PFSK-1 (cell line): ENCODE results near the gene NAA38. TPM values are rescaled to one million over a fixed set of nuclear protein-coding genes. Genes with fewer than 3 reads are reported as not detected.

Source experiments
- FOXP2 ChIP-seq: optimal IDR thresholded peaks from 2 replicates; pipeline ENCODE3; 2011; ENCODE audit warnings: borderline replicate concordance, control low read depth, inconsistent platforms; ENCODE audit not compliant: insufficient read depth; ENCODE audit errors: extremely low read length, extremely low read depth
- POLR2AphosphoS5 ChIP-seq: IDR thresholded peaks from 2 replicates; pipeline ENCODE4 v1.6.1; 2012; ENCODE audit warnings: low read depth, mild to moderate bottlenecking, control low read depth, low read length, moderate library complexity
- SIN3A ChIP-seq: IDR thresholded peaks from 2 replicates; pipeline ENCODE4 v1.6.1; 2012; ENCODE audit warnings: mild to moderate bottlenecking, low read length, moderate library complexity, borderline replicate concordance; ENCODE audit not compliant: insufficient read depth
- TAF1 ChIP-seq: IDR thresholded peaks from 2 replicates; pipeline ENCODE4 v1.6.1; 2012; ENCODE audit warnings: low read length, control low read depth, borderline replicate concordance; ENCODE audit not compliant: insufficient read depth
- polyA plus RNA-seq: library from polyadenylated mRNA; unstranded; fragments of >200 nt; gene quantifications from one replicate; pipeline ENCODE4 v1.2.1, GENCODE V29; 2012; ENCODE audit warnings: low read depth, missing spikeins; ENCODE audit not compliant: insufficient read length
- TF ChIP-seq, protein P1 (sequence below), 2 experiments: IDR thresholded peaks; 2 replicates each; pipeline versions ENCODE4 v1.6.1 to v1.8.0; 2011 to 2012; ENCODE audit warnings: low read depth in 2 of 2, low read length in 2 of 2, control low read depth in 1 of 2, inconsistent platforms in 1 of 2, mild to moderate bottlenecking in 1 of 2, moderate library complexity in 1 of 2; ENCODE audit not compliant: insufficient read depth in 1 of 2

NAA38 gene, protein sequence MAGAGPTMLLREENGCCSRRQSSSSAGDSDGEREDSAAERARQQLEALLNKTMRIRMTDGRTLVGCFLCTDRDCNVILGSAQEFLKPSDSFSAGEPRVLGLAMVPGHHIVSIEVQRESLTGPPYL
- 321 TPM for polyA plus RNA-seq

DNA sequence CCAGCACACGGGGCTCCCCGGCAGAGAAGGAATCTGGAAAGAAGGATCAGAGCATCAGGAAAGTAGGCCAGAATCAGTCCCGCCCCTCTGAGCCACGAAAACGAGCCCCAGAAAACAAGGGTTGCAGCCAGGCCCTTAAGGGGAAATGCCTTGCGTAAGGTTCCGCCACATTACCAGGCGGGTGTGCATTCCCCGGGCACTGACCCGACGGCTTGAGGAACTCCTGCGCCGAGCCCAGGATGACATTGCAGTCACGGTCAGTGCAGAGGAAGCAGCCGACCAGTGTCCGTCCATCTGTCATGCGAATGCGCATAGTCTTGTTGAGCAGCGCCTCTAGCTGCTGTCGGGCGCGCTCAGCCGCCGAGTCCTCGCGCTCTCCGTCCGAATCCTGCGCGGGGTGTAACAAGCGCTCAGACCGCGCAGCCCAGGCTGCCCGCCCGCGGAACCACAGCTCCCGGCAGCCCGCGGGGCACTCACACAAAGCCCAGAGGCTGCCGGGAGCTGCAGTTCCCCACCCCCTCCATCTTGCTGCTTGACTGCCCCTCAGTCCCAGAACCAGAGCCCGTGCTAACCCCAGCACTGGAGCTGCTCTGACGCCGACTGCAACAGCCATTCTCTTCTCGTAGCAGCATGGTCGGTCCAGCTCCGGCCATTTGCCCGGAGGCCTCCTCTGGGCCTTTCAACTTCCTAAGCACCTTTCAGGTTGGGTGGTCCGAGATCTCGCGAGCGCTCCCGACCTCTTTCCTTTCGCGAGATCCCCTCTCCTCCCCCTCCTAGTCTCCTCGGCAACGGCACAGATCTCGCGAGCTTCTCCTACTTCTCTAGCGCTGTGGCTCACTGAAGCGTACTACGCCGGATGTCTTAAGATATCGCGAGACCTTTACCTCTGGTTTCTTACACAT is at the start of gene NAA38:
NAA38 (minus strand) TSS at position 749 of the 902 bp plus-strand sequence; CDS start at position 653, 96 bp downstream.
- TF ChIP-seq SIN3A: peak; percentile 98
- TF ChIP-seq TAF1: peak; percentile 35; the same call in 1 of the 2 replicates
- no peak for TF ChIP-seq FOXP2
- TF ChIP-seq, protein P1, sequence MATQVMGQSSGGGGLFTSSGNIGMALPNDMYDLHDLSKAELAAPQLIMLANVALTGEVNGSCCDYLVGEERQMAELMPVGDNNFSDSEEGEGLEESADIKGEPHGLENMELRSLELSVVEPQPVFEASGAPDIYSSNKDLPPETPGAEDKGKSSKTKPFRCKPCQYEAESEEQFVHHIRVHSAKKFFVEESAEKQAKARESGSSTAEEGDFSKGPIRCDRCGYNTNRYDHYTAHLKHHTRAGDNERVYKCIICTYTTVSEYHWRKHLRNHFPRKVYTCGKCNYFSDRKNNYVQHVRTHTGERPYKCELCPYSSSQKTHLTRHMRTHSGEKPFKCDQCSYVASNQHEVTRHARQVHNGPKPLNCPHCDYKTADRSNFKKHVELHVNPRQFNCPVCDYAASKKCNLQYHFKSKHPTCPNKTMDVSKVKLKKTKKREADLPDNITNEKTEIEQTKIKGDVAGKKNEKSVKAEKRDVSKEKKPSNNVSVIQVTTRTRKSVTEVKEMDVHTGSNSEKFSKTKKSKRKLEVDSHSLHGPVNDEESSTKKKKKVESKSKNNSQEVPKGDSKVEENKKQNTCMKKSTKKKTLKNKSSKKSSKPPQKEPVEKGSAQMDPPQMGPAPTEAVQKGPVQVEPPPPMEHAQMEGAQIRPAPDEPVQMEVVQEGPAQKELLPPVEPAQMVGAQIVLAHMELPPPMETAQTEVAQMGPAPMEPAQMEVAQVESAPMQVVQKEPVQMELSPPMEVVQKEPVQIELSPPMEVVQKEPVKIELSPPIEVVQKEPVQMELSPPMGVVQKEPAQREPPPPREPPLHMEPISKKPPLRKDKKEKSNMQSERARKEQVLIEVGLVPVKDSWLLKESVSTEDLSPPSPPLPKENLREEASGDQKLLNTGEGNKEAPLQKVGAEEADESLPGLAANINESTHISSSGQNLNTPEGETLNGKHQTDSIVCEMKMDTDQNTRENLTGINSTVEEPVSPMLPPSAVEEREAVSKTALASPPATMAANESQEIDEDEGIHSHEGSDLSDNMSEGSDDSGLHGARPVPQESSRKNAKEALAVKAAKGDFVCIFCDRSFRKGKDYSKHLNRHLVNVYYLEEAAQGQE (IDR thresholded peaks at IDR 0.05; ENCODE audit: insufficient read depth in 1 of 2, low read depth in 2 of 2, low read length in 2 of 2): peak in 1 of 2 experiments; percentile 51; a peak in 1 of 4 replicates
- peak; percentile 69 for TF ChIP-seq POLR2AphosphoS5

DNA sequence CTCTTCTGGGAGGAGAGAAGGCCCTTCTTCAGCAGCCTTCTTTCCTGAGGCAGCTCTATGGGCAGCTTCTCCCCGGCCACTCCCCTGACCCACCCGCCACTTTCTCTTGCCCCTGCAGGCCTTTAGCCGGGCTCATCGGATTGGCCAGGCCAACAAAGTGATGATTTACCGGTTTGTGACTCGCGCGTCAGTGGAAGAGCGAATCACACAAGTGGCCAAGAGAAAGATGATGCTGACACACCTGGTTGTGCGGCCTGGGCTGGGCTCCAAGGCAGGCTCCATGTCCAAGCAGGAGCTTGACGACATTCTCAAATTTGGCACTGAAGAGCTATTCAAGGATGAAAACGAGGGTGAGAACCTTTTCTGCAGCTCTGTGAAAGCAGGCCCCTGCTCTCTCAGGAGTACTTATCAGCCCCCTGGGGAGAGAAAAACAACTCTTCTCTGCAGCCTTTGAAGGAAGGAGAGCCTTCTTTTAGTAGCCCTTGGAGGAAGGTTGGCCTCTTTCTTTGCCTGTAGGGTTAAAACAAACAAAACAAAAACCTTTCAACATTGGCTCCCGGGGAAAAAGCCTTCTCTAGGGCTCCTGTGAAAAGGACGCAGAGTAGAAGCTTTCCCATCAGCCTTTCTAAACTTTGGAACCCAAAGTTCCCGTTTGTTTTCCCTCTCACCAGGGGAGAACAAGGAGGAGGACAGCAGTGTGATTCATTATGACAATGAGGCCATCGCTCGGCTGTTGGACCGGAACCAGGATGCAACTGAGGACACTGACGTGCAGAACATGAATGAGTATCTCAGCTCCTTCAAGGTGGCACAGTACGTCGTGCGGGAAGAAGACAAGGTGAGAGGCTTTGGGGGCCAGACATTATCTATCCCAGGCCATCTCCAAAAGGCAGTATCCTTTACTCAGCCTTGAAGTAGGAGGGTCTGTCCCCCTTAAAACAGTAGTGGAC is 46.1 kb upstream of the NAA38 start:
- no peak for TF ChIP-seq TAF1
- TF ChIP-seq SIN3A: no peak
- TF ChIP-seq FOXP2: no peak
- TF ChIP-seq, protein P1 (IDR thresholded peaks at IDR 0.05; ENCODE audit: insufficient read depth in 1 of 2, low read depth in 2 of 2, low read length in 2 of 2): no peak
- no peak for TF ChIP-seq POLR2AphosphoS5

DNA sequence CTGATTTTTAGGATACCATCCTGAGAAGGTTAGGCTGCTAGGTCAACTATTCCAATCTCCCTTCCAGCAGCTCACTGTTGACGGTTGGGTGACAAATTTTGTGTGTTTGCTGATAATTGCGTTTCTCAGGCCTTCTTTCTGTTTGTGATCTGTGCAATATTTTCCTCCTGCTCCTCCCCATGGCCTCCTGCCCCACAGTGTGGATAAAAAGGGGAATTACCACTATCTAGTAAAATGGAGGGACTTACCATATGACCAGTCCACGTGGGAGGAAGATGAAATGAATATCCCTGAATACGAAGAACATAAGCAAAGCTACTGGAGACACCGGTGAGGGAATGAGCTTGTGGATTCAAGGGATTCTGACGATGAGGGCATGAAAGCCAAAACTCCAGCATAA is 40.4 kb upstream of the NAA38 start:
- TF ChIP-seq FOXP2 (no peak), SIN3A (no peak), TAF1 (no peak), POLR2AphosphoS5 (no peak)
- TF ChIP-seq, protein P1 (IDR thresholded peaks at IDR 0.05; ENCODE audit: insufficient read depth in 1 of 2, low read depth in 2 of 2, low read length in 2 of 2): no peak

DNA sequence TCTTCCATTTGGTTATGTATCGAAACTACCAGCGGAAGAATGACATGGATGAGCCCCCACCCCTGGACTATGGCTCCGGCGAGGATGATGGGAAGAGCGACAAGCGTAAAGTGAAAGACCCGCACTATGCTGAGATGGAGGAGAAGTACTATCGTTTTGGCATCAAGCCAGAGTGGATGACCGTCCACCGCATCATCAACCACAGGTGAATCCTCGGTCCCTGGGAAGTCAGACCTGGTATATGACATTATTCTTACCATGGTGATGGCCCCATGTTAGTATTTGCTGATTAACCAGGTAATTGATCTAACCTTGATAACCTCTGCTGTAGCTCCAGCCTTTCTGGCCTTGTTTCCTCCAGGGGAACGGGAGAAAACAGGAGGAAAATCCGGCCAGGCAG is 39.7 kb upstream of the NAA38 start:
- no peak for TF ChIP-seq SIN3A
- TF ChIP-seq, protein P1 (IDR thresholded peaks at IDR 0.05; ENCODE audit: insufficient read depth in 1 of 2, low read depth in 2 of 2, low read length in 2 of 2): no peak
- no peak for TF ChIP-seq TAF1
- TF ChIP-seq POLR2AphosphoS5: no peak
- TF ChIP-seq FOXP2: no peak
